GM12878 (cell line): Measurements from ENCODE around the gene EEPD1.

ENCODE experiments used
- BHLHE40 ChIP-seq, 2 experiments: fragments of 450-650 bp in 1 of 2; IDR thresholded peaks; 2 replicates each; pipeline ENCODE4 v1.6.1; 2011 to 2017; ENCODE audit warnings: low read depth in 2 of 2, borderline replicate concordance in 1 of 2, improper control_type of control experiment in 1 of 2, low read length in 1 of 2, mild to moderate bottlenecking in 1 of 2
- POLR2A ChIP-seq: IDR thresholded peaks from 2 replicates; pipeline ENCODE4 v1.6.1; 2011; ENCODE audit warnings: low read depth, mild to moderate bottlenecking, low read length

DNA sequence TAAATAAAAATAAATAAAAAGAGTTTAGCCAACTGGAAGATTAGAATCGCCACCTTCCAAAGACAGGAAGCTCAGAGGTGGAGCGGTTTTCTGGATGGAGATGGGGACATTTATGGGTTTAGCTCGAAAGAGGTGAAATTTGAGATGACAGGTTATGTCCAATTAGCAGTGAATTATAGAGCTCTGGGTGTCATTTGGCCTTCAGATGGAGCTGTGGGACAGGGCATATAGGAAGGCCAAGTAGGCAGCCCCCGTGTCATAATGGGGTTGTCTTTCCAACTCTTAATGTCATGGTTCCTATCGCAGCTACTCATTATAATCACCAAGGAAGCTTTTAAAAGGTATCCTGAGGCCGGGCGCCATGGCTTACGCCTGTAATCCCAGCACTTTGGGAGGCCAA is 21.0 kb upstream of the EEPD1 start:
- no peak for TF ChIP-seq BHLHE40 (IDR thresholded peaks at IDR 0.05; ENCODE audit: borderline replicate concordance in 1 of 2, low read depth in 2 of 2, low read length in 1 of 2)
- TF ChIP-seq POLR2A, result no peak
